ENCODE data around the gene VCAN. TPM values are rescaled to one million over a fixed set of nuclear protein-coding genes. Genes with fewer than 3 reads are reported as not detected.
A peak's percentile ranks its signal among the peaks of the same experiment; 100 is the strongest.

The VCAN gene
- 0.72 TPM for total RNA-seq (2021; ENCODE audit: unreplicated experiment)
- polyA plus RNA-seq (2012; ENCODE audit: insufficient read length), result 0.25 TPM
- Bru-seq, nascent RNA, result percentile 19 among the genes with signal in this experiment
- BruChase-seq, experiment 1, labeled RNA remaining after a 2-hour chase, result percentile 16 among the genes with signal in this experiment
- BruChase-seq, experiment 2, labeled RNA remaining after a 6-hour chase, result percentile 24 among the genes with signal in this experiment
- long read RNA-seq, partial matches to known transcripts, result 0 of 1 reads
- long read RNA-seq, other reads (novel, unspliced or antisense), result 0 of 1 reads

DNA sequence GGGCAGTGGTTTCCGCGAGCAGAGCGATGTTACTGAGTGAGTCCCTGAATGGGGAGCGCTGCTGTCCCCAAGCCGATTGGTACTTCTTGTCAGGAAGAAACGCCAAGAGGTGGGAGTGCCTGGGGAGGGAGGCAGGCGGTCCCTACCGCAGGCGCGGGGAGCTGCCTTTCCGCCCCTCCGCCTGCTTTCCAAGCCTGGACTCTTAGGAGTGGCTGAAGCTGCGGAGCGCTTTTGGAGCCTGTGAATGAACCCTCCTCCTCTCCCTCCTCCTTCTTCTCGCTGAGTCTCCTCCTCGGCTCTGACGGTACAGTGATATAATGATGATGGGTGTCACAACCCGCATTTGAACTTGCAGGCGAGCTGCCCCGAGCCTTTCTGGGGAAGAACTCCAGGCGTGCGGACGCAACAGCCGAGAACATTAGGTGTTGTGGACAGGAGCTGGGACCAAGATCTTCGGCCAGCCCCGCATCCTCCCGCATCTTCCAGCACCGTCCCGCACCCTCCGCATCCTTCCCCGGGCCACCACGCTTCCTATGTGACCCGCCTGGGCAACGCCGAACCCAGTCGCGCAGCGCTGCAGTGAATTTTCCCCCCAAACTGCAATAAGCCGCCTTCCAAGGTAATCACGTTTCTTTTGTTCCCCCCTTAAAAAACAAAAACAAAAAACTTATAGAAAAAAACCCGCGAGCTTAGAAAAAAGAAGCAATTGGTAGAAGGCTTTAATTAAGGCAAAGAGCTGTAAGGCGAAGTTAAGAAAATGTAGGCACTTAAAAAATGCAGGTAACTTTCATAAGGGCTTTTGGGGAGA lies at the start of gene VCAN:
Gene VCAN (plus strand): TSS at position 340 of the 808 bp plus-strand sequence. CDS start 11,775 bp downstream, outside the sequence.
- no peaks in the 10 kb centered on the region for H3K9me3 ChIP-seq (ENCODE audit: control insufficient read depth, insufficient read depth, low read depth, low read length)
- no TSS peak for BruUV-seq (replicated peaks)
- peaks cover 9% of the 10 kb centered on the region for H3K4me1 ChIP-seq (ENCODE audit: control insufficient read depth, insufficient read depth, low read length)
- no peak within 1 kb of the TSS for H3K27ac ChIP-seq (ENCODE audit: low read length)
- no peaks in the 10 kb centered on the region; the same call in none of the 2 replicates for H3K36me3 ChIP-seq (ENCODE audit: control insufficient read depth, insufficient read depth, low read length)
- H3K27me3 ChIP-seq (ENCODE audit: control insufficient read depth, insufficient read depth, low read length), result peaks cover 61% of the 10 kb centered on the region
- intact Hi-C loops (cut with micrococcal nuclease; ENCODE audit: unreplicated experiment) (loop anchor here (2.0 to 10.0 kb wide), 4 partner anchors 394 to 1121 kb away; partner anchors contain the start of genes TMEM167A and XRCC4), in situ Hi-C loops (cut with HindIII; ENCODE audit: low pct_unique_long_range_greater_than_20kb, low sequenced_read_pairs) (no loop called here)
- no peak for TF ChIP-seq TCF7L2 (IDR thresholded peaks at IDR 0.05; ENCODE audit: low read depth, low read length)
- TF ChIP-seq, protein P1, sequence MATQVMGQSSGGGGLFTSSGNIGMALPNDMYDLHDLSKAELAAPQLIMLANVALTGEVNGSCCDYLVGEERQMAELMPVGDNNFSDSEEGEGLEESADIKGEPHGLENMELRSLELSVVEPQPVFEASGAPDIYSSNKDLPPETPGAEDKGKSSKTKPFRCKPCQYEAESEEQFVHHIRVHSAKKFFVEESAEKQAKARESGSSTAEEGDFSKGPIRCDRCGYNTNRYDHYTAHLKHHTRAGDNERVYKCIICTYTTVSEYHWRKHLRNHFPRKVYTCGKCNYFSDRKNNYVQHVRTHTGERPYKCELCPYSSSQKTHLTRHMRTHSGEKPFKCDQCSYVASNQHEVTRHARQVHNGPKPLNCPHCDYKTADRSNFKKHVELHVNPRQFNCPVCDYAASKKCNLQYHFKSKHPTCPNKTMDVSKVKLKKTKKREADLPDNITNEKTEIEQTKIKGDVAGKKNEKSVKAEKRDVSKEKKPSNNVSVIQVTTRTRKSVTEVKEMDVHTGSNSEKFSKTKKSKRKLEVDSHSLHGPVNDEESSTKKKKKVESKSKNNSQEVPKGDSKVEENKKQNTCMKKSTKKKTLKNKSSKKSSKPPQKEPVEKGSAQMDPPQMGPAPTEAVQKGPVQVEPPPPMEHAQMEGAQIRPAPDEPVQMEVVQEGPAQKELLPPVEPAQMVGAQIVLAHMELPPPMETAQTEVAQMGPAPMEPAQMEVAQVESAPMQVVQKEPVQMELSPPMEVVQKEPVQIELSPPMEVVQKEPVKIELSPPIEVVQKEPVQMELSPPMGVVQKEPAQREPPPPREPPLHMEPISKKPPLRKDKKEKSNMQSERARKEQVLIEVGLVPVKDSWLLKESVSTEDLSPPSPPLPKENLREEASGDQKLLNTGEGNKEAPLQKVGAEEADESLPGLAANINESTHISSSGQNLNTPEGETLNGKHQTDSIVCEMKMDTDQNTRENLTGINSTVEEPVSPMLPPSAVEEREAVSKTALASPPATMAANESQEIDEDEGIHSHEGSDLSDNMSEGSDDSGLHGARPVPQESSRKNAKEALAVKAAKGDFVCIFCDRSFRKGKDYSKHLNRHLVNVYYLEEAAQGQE (IDR thresholded peaks at IDR 0.05; ENCODE audit: insufficient read depth in 1 of 2, low read depth in 2 of 2, low read length in 1 of 2), result no peak
- no peak for TF ChIP-seq POLR2AphosphoS5 (IDR thresholded peaks at IDR 0.05; ENCODE audit: low read depth, low read length)
- TF ChIP-seq SIN3A (IDR thresholded peaks at IDR 0.05; ENCODE audit: borderline replicate concordance, insufficient read depth, low read depth, low read length), result no peak
- TF ChIP-seq, protein P2, sequence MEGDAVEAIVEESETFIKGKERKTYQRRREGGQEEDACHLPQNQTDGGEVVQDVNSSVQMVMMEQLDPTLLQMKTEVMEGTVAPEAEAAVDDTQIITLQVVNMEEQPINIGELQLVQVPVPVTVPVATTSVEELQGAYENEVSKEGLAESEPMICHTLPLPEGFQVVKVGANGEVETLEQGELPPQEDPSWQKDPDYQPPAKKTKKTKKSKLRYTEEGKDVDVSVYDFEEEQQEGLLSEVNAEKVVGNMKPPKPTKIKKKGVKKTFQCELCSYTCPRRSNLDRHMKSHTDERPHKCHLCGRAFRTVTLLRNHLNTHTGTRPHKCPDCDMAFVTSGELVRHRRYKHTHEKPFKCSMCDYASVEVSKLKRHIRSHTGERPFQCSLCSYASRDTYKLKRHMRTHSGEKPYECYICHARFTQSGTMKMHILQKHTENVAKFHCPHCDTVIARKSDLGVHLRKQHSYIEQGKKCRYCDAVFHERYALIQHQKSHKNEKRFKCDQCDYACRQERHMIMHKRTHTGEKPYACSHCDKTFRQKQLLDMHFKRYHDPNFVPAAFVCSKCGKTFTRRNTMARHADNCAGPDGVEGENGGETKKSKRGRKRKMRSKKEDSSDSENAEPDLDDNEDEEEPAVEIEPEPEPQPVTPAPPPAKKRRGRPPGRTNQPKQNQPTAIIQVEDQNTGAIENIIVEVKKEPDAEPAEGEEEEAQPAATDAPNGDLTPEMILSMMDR (IDR thresholded peaks at IDR 0.05), result no peak
- ChIA-PET POLR2A (no interaction called here), CTCF (no interaction called here)
- peak within 1 kb of the TSS; percentile 49 to 76 for H3K4me3 ChIP-seq (ENCODE audit: low read depth in 2 of 2, low read length in 2 of 2)
- no peak for ATAC-seq
- no peak for DNase-seq (ENCODE audit: low read depth, low spot score)

DNA sequence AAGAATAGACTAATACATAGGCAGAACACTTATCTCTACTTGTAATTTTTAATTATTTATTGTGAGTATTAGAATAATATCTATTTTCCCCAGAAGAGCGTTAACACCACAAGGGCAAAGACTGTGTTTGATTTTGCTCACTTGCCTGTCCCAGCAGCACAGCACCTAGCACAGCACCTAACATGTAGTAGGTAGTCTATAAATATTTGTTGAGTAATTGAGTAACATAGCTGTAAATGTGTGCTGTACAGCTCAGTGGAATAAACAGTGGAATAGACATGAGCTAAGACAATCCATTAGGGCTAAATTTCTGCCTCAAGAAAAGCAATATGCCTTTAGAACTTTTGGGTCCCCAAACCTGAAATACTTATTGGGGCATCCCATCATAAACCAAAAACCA lies 49.3 kb upstream of the VCAN start:
- BruUV-seq (replicated peaks), result no TSS peak
- no peaks in the 10 kb centered on the region for H3K27me3 ChIP-seq (ENCODE audit: control insufficient read depth, insufficient read depth, low read length)
- DNase-seq (ENCODE audit: low read depth, low spot score) (no peak), ATAC-seq (no peak)
- TF ChIP-seq, protein P1 (IDR thresholded peaks at IDR 0.05; ENCODE audit: insufficient read depth in 1 of 2, low read depth in 2 of 2, low read length in 1 of 2), result no peak
- TF ChIP-seq, protein P2 (IDR thresholded peaks at IDR 0.05), result no peak
- TF ChIP-seq POLR2AphosphoS5 (IDR thresholded peaks at IDR 0.05; ENCODE audit: low read depth, low read length), result no peak
- H3K27ac ChIP-seq (ENCODE audit: low read length), result no peak overlapping the region
- H3K4me3 ChIP-seq (ENCODE audit: low read depth in 2 of 2, low read length in 2 of 2), result no peak overlapping the region
- H3K9me3 ChIP-seq (ENCODE audit: control insufficient read depth, insufficient read depth, low read depth, low read length), result no peaks in the 10 kb centered on the region
- intact Hi-C loops (cut with micrococcal nuclease; ENCODE audit: unreplicated experiment), result no loop called here
- in situ Hi-C loops (cut with HindIII; ENCODE audit: low pct_unique_long_range_greater_than_20kb, low sequenced_read_pairs), result no loop called here
- H3K4me1 ChIP-seq (ENCODE audit: control insufficient read depth, insufficient read depth, low read length), result no peaks in the 10 kb centered on the region
- no peaks in the 10 kb centered on the region for H3K36me3 ChIP-seq (ENCODE audit: control insufficient read depth, insufficient read depth, low read length)
- POLR2A ChIA-PET, result no interaction called here
- CTCF ChIA-PET, result no interaction called here
